ENCODE measurements around the gene ST7. TPM values are rescaled to one million over a fixed set of nuclear protein-coding genes. Genes with fewer than 3 reads are reported as not detected.

ST7 gene
- total and polyA plus RNA-seq, 2 donors (not counting 3 experiments of a cell fraction or from before 2014, with no cell fraction given), result 18.6 to 24.9 TPM

DNA sequence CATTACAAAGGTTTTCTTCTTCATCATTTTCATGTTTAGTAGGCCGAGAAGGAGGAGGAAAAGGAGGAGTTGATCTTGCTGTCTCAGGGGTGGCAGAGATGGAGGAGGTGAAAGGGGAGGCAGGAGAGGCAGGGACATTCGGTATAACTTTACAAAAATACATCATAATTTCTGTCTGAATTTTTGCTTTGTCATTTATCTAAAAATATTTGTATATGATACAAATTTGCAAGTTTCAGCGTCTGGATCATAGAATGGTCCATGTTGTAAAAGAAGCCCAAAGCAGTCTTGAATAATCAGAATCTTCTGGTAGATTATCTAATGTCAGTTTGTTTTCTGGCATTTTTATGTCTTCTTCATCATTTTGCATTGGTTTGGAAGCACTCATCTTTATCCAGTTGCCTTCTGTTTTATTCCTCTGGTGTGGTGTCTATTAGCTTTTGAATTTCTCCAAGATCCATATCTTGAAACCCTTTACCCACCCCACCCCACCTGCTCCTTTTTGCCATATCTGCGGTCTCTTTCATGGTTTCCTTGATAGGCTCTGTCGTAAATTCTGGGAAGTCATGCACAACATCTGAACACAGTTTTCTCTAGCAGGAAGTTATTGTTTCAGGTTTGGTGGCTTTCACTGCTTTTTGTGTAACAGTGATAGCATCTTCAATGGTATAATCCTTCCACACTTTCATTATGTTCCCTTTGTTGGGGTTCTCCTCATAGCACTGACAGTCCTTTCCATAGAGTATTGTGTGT is 95.0 kb downstream of the ST7 start:
- no peak overlapping the region for H2AFZ ChIP-seq (ENCODE audit: low read depth, low read length)
- no peaks in the 10 kb centered on the region for H3K9me1 ChIP-seq (replicated peaks; ENCODE audit: control insufficient read depth, extremely low read depth, insufficient read depth, low read length)
- DNase-seq (ENCODE audit: low read depth, low spot score) (no peak), FAIRE-seq (no peak)
- no peak overlapping the region for H3K27ac ChIP-seq (ENCODE audit: insufficient read depth, low read depth, low read length)
- no peaks in the 10 kb centered on the region for H3K4me1 ChIP-seq (ENCODE audit: control insufficient read depth, extremely low read depth, insufficient read depth, low read length)
- H3K4me2 ChIP-seq (ENCODE audit: insufficient read depth, low read length), result no peak overlapping the region
- H3K9me3 ChIP-seq (replicated peaks; ENCODE audit: control insufficient read depth, insufficient read depth, low read length), result no peaks in the 10 kb centered on the region
- dilution Hi-C loops (cut with MboI; ENCODE audit: extremely low pct_ligation_motif_present, low sequenced_read_pairs), result no loop called here
- peaks cover 13% of the 10 kb centered on the region for H3K79me2 ChIP-seq (ENCODE audit: control insufficient read depth, insufficient read depth, low read length)
- no TSS peak for BruUV-seq (replicated peaks)
- no peaks in the 10 kb centered on the region for H4K20me1 ChIP-seq (replicated peaks; ENCODE audit: control insufficient read depth, extremely low read depth, insufficient read depth, low read length)
- no peaks in the 10 kb centered on the region for H3K36me3 ChIP-seq (ENCODE audit: control insufficient read depth in 2 of 2, extremely low read depth in 1 of 2, insufficient read depth in 2 of 2, low read length in 2 of 2)
- no peak for TF ChIP-seq EZH2 (IDR thresholded peaks at IDR 0.05; ENCODE audit: borderline replicate concordance, low read depth, low read length, severe bottlenecking)
- no peaks in the 10 kb centered on the region for H3K27me3 ChIP-seq (ENCODE audit: control insufficient read depth in 2 of 2, insufficient read depth in 2 of 2, low read length in 2 of 2)
- no peak overlapping the region for H3K9ac ChIP-seq (replicated peaks; ENCODE audit: extremely low read depth, insufficient read depth, low read length)
- CTCF ChIA-PET, result interaction anchor here (1.3 kb wide), 1 partner anchor 60 kb away, joined by 5 read pairs; no protein-coding TSS in a partner anchor
- H3K4me3 ChIP-seq (replicated peaks in 1 of 3; ENCODE audit: insufficient read depth in 1 of 3, low read depth in 1 of 3, low read length in 3 of 3), result no peak overlapping the region
- POLR2A ChIA-PET, result no interaction called here
- intact Hi-C loops (cut with micrococcal nuclease), result no loop called here

GRCh38 chr7:117048882-117049281 is 95.6 kb downstream of the ST7 start:
- H4K20me1 ChIP-seq (replicated peaks; ENCODE audit: control insufficient read depth, extremely low read depth, insufficient read depth, low read length), result no peaks in the 10 kb centered on the region
- no peak overlapping the region for H2AFZ ChIP-seq (ENCODE audit: low read depth, low read length)
- TF ChIP-seq POLR2AphosphoS5 (IDR thresholded peaks at IDR 0.05; ENCODE audit: insufficient read depth, low read depth, low read length) (no peak), CTCF (IDR thresholded peaks at IDR 0.05; ENCODE audit: extremely low read depth in 1 of 2, insufficient read depth in 1 of 2, low read depth in 1 of 2, low read length in 2 of 2) (no peak), JUN (IDR thresholded peaks at IDR 0.05; ENCODE audit: borderline replicate concordance, insufficient read depth, insufficient read length, low read depth) (no peak)
- no peaks in the 10 kb centered on the region for H3K36me3 ChIP-seq (ENCODE audit: control insufficient read depth in 2 of 2, extremely low read depth in 1 of 2, insufficient read depth in 2 of 2, low read length in 2 of 2)
- no peak overlapping the region for H3K9ac ChIP-seq (replicated peaks; ENCODE audit: extremely low read depth, insufficient read depth, low read length)
- no peaks in the 10 kb centered on the region for H3K4me1 ChIP-seq (ENCODE audit: control insufficient read depth, extremely low read depth, insufficient read depth, low read length)
- H3K27me3 ChIP-seq (ENCODE audit: control insufficient read depth in 2 of 2, insufficient read depth in 2 of 2, low read length in 2 of 2), result no peaks in the 10 kb centered on the region
- DNase-seq (ENCODE audit: low read depth, low spot score) (no peak), FAIRE-seq (peak; percentile 76)
- H3K79me2 ChIP-seq (ENCODE audit: control insufficient read depth, insufficient read depth, low read length), result peaks cover 8% of the 10 kb centered on the region
- no peaks in the 10 kb centered on the region for H3K9me3 ChIP-seq (replicated peaks; ENCODE audit: control insufficient read depth, insufficient read depth, low read length)
- ChIA-PET POLR2A (no interaction called here), CTCF (interaction anchor here (1.3 to 1.6 kb wide), 3 partner anchors 13 to 60 kb away, joined by 3 to 5 read pairs (median 5); no protein-coding TSS in a partner anchor)
- dilution Hi-C loops (cut with MboI; ENCODE audit: extremely low pct_ligation_motif_present, low sequenced_read_pairs) (no loop called here), intact Hi-C loops (cut with micrococcal nuclease) (no loop called here)
- H3K4me2 ChIP-seq (ENCODE audit: insufficient read depth, low read length), result no peak overlapping the region
- H3K4me3 ChIP-seq (replicated peaks in 1 of 3; ENCODE audit: insufficient read depth in 1 of 3, low read depth in 1 of 3, low read length in 3 of 3), result no peak overlapping the region
- no TSS peak for BruUV-seq (replicated peaks)
- no peak overlapping the region for H3K27ac ChIP-seq (ENCODE audit: insufficient read depth, low read depth, low read length)
- no peaks in the 10 kb centered on the region for H3K9me1 ChIP-seq (replicated peaks; ENCODE audit: control insufficient read depth, extremely low read depth, insufficient read depth, low read length)

Measured in endothelial cell of umbilical vein (primary cell).